Measurements from ENCODE around the gene MCM3AP.

The MCM3AP gene

GRCh38 chr21:46252840-46253239, 32.6 kb downstream of the MCM3AP start:
- DNase-seq (ENCODE audit: low read depth), result no peak
- TF ChIP-seq, protein P1, sequence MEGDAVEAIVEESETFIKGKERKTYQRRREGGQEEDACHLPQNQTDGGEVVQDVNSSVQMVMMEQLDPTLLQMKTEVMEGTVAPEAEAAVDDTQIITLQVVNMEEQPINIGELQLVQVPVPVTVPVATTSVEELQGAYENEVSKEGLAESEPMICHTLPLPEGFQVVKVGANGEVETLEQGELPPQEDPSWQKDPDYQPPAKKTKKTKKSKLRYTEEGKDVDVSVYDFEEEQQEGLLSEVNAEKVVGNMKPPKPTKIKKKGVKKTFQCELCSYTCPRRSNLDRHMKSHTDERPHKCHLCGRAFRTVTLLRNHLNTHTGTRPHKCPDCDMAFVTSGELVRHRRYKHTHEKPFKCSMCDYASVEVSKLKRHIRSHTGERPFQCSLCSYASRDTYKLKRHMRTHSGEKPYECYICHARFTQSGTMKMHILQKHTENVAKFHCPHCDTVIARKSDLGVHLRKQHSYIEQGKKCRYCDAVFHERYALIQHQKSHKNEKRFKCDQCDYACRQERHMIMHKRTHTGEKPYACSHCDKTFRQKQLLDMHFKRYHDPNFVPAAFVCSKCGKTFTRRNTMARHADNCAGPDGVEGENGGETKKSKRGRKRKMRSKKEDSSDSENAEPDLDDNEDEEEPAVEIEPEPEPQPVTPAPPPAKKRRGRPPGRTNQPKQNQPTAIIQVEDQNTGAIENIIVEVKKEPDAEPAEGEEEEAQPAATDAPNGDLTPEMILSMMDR (IDR thresholded peaks at IDR 0.05; ENCODE audit: insufficient read depth, low read depth, low read length, missing control alignments), result no peak
- H3K4me3 ChIP-seq (ENCODE audit: low read length), result no peak overlapping the region

- no peak overlapping the region for H3K4me3 ChIP-seq (ENCODE audit: low read length)
- DNase-seq (ENCODE audit: low read depth), result no peak
- TF ChIP-seq, protein P1 (IDR thresholded peaks at IDR 0.05; ENCODE audit: insufficient read depth, low read depth, low read length, missing control alignments), result no peak
Measured at GRCh38 chr21:46250146-46250725, 35.2 kb downstream of the MCM3AP start.

- no peak for DNase-seq (ENCODE audit: low read depth)
- H3K4me3 ChIP-seq (ENCODE audit: low read length), result no peak overlapping the region
- TF ChIP-seq, protein P1 (IDR thresholded peaks at IDR 0.05; ENCODE audit: insufficient read depth, low read depth, low read length, missing control alignments), result no peak
Measured at GRCh38 chr21:46248827-46249226, 36.6 kb downstream of the MCM3AP start.

DNA sequence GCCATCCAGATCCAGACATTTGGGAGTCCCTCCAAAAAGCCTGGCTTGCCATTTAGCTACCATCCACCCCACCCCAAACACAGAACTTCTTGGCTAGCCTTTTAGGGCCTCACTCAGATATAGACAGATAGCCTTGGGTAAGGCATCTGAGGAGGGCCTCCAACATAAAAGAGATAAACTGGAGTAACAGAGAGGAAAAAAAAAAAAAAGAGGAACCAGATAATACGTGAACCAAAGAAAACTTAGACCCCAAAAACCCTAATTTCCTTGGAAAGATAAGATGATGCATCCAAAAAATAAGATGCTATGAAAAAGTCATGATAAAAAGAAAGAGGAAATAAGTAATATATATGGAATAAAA, 37.0 kb downstream of the MCM3AP start:
- TF ChIP-seq, protein P1 (IDR thresholded peaks at IDR 0.05; ENCODE audit: insufficient read depth, low read depth, low read length, missing control alignments), result no peak
- H3K4me3 ChIP-seq (ENCODE audit: low read length), result no peak overlapping the region
- no peak for DNase-seq (ENCODE audit: low read depth)

DNA sequence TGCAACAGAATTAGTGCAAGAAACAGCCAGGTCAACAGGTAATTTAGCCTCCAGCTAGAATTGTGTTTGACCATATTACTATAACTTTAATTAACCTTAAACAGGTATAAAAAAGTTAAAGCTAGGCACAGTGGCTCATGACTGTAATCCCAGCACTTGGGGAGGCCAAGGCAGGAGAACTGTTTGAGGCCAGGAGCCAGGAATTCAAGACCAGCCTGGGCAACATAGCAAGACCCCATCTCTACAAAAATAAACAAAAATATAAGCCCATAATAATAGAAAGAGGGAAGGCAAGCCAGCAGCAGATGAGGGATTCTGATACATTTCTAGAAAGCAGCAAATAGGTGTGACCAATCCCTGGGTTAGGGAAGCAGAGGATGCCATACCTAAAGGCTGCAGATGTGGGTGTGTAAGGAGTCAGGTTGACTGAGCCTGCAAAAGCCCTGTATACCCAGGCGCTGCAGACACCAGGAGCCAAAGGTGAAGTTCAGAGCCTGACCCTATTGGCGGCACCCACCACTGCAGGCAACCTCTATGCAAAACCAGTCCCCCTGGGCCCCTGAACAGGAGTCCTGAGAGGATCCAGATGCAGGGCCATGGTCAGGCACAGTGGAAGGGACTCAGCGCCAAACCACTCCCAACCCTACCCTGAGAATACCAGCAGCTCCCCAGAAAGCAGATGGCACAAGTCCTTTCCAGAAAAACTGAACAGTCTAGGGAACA, 37.6 kb downstream of the MCM3AP start:
- TF ChIP-seq, protein P1 (IDR thresholded peaks at IDR 0.05; ENCODE audit: insufficient read depth, low read depth, low read length, missing control alignments), result no peak
- no peak overlapping the region for H3K4me3 ChIP-seq (ENCODE audit: low read length)
- no peak for DNase-seq (ENCODE audit: low read depth)

- no peak for DNase-seq (ENCODE audit: low read depth)
- TF ChIP-seq, protein P1 (IDR thresholded peaks at IDR 0.05; ENCODE audit: insufficient read depth, low read depth, low read length, missing control alignments), result peak; percentile 5
- no peak overlapping the region for H3K4me3 ChIP-seq (ENCODE audit: low read length)
Measured at GRCh38 chr21:46246345-46246744, 39.1 kb downstream of the MCM3AP start.
